ENCODE measurements around the gene ZKSCAN8. TPM values are rescaled to one million over a fixed set of nuclear protein-coding genes. Genes with fewer than 3 reads are reported as not detected.

The ZKSCAN8 gene
- polyA plus RNA-seq, 1 experiment, result 11.5 TPM

GRCh38 chr6:28208111-28208659, 66.5 kb downstream of the ZKSCAN8 start:
- CTCF ChIA-PET, result interaction anchor here (1.6 kb wide), 1 partner anchor 82 kb away, joined by 3 read pairs; no protein-coding TSS in a partner anchor
- no peak for DNase-seq (ENCODE audit: low read depth, low spot score)
- Histone ChIP-seq H3K9me3 (ENCODE audit: control insufficient read depth, insufficient read depth, low read length) (no peaks in the 10 kb centered on the region), H3K27ac (ENCODE audit: low read depth, low read length) (no peak overlapping the region), H3K27me3 (ENCODE audit: control insufficient read depth, insufficient read depth, low read length) (peaks cover 37% of the 10 kb centered on the region), H3K4me3 (ENCODE audit: low read depth, low read length) (peak overlapping the region; percentile 55)
- POLR2A ChIA-PET, result interaction anchor here (0.7 kb wide), 1 partner anchor 17 kb away, joined by 5 read pairs; no protein-coding TSS in a partner anchor
- no peak for TF ChIP-seq CTCF (IDR thresholded peaks at IDR 0.05; ENCODE audit: low read depth, low read length)

Other genes starting within 250 kb of the ZKSCAN8 start
- not detected in 2 replicates for gene OR2B2, start 229.5 kb upstream of the ZKSCAN8 start, polyA plus RNA-seq (2011; rRNA removed)
- gene OR2B6, start 184.6 kb upstream of the ZKSCAN8 start, polyA plus RNA-seq (2011; rRNA removed), result 0.09 TPM in 1 of 2 replicates, not detected in the other
- gene ZNF165, start 61.3 kb upstream of the ZKSCAN8 start, polyA plus RNA-seq (2011; rRNA removed), result 0.14 and 0.15 TPM in 2 replicates
- 2.7 and 3.2 TPM in 2 replicates for gene ZSCAN16, start 17.3 kb upstream of the ZKSCAN8 start, polyA plus RNA-seq (2011; rRNA removed)
- gene ZSCAN9, start 83.4 kb downstream of the ZKSCAN8 start, polyA plus RNA-seq (2011; rRNA removed), result 14.8 and 18.2 TPM in 2 replicates
- 3.7 and 4.7 TPM in 2 replicates for gene ZKSCAN4, start 110.4 kb downstream of the ZKSCAN8 start, polyA plus RNA-seq (2011; rRNA removed)
- 0.52 TPM in 2 replicates for gene NKAPL, start 117.4 kb downstream of the ZKSCAN8 start, polyA plus RNA-seq (2011; rRNA removed)
- gene ZSCAN26, start 125.3 kb downstream of the ZKSCAN8 start, polyA plus RNA-seq (2011; rRNA removed), result 17.9 and 24.0 TPM in 2 replicates
- gene PGBD1, start 139.7 kb downstream of the ZKSCAN8 start, polyA plus RNA-seq (2011; rRNA removed), result 5.6 and 7.2 TPM in 2 replicates
- gene ZSCAN31, start 194.3 kb downstream of the ZKSCAN8 start, polyA plus RNA-seq (2011; rRNA removed), result 5.0 TPM in 2 replicates
- 4.7 and 6.0 TPM in 2 replicates for gene ZKSCAN3, start 208.1 kb downstream of the ZKSCAN8 start, polyA plus RNA-seq (2011; rRNA removed)